H1 (cell line): ENCODE results near the gene GH1. TPM values are rescaled to one million over a fixed set of nuclear protein-coding genes. Genes with fewer than 3 reads are reported as not detected.
"Not testable (repeated sequence)": the region's sequence is repeated elsewhere in the genome, so short reads cannot be mapped to it uniquely, and the experiment has no call there.

Experiments
- CTCF ChIA-PET: fragments of 300-600 bp; sonication (Branson Sonifier 250); formaldehyde crosslinking; loops from one replicate; lab custom pipeline; 2021; ENCODE audit not compliant: partially characterized antibody; lab: Charles Lee
- POLR2A ChIA-PET: fragments of 300-600 bp; sonication (Branson Sonifier 250); formaldehyde crosslinking; loops from one replicate; lab custom pipeline; 2021; ENCODE audit warnings: inconsistent platforms; ENCODE audit not compliant: partially characterized antibody; lab: Charles Lee
- DNase-seq, 2 experiments: peaks; one replicate each; pipeline versions ENCODE4 v3.0.0 to v3.0.0-alpha.2; 2010 to 2022; ENCODE audit warnings: low spot score in 2 of 2, low read depth in 1 of 2, mixed read lengths in 1 of 2
- FAIRE-seq: peaks from 2 replicates; lab custom pipeline; 2011; peaks lifted over from hg19 to GRCh38; lab: Jason Lieb, UNC
- H2AFZ ChIP-seq: 2 replicates; pipeline ENCODE4 v1.8.1; 2012; ENCODE audit warnings: low read length, inconsistent platforms
- H2AK5ac ChIP-seq: 2 replicates; pipeline ENCODE4 v1.6.1; 2013; ENCODE audit warnings: low read depth, low read length
- H2BK120ac ChIP-seq: replicated peaks from 2 replicates; pipeline ENCODE3; 2013; ENCODE audit warnings: low read depth, low read length, inconsistent platforms
- H2BK12ac ChIP-seq: 2 replicates; pipeline ENCODE4 v1.6.1; 2013; ENCODE audit warnings: low read depth, low read length
- H2BK15ac ChIP-seq: 2 replicates; pipeline ENCODE4 v1.6.1; 2013; ENCODE audit warnings: low read length
- H2BK20ac ChIP-seq: 2 replicates; pipeline ENCODE4 v1.6.1; 2013; ENCODE audit warnings: low read length
- H2BK5ac ChIP-seq: 2 replicates; pipeline ENCODE4 v1.6.1; 2013; ENCODE audit warnings: low read depth, low read length
- H3K14ac ChIP-seq: 2 replicates; pipeline ENCODE4 v1.6.1; 2013; ENCODE audit warnings: inconsistent platforms; ENCODE audit not compliant: insufficient read length
- H3K18ac ChIP-seq: 2 replicates; pipeline ENCODE4 v1.6.1; 2013; ENCODE audit warnings: low read length; ENCODE audit errors: extremely low read depth
- H3K23ac ChIP-seq: 2 replicates; pipeline ENCODE4 v1.6.1; 2013; ENCODE audit warnings: inconsistent platforms; ENCODE audit not compliant: insufficient read length
- H3K23me2 ChIP-seq: 2 replicates; pipeline ENCODE4 v1.6.1; 2013; ENCODE audit warnings: low read depth, low read length
- H3K27ac ChIP-seq: 2 replicates; pipeline ENCODE4 v1.6.1; 2011; ENCODE audit warnings: low read depth, low read length, inconsistent platforms
- H3K27me3 ChIP-seq, 4 experiments: replicated peaks in 1 of 4; 1 replicate in 1 of 4; 2 replicates in 3 of 4; pipeline versions ENCODE4 v1.6.1 to v1.8.1; 2011 to 2013; ENCODE audit warnings: low read length in 3 of 4, mild to moderate bottlenecking in 3 of 4, inconsistent platforms in 2 of 4, mixed read lengths in 2 of 4, moderate library complexity in 1 of 4; ENCODE audit not compliant: control insufficient read depth in 3 of 4, insufficient read depth in 3 of 4; ENCODE audit errors: extremely low read depth in 1 of 4
- H3K36me3 ChIP-seq, 4 experiments: 2 replicates each; pipeline versions ENCODE4 v1.6.1 to v1.8.1; 2011 to 2013; ENCODE audit warnings: mild to moderate bottlenecking in 4 of 4, low read length in 3 of 4, moderate library complexity in 2 of 4, control low read depth in 1 of 4, inconsistent platforms in 1 of 4; ENCODE audit not compliant: insufficient read depth in 4 of 4, control insufficient read depth in 2 of 4
- H3K4ac ChIP-seq: replicated peaks from 2 replicates; pipeline ENCODE3; 2013; ENCODE audit warnings: low read length, low read depth, mixed read lengths, inconsistent platforms; ENCODE audit not compliant: insufficient read length
- H3K4me1 ChIP-seq, 4 experiments: replicated peaks in 1 of 4; 1 replicate in 1 of 4; 2 replicates in 3 of 4; pipeline versions ENCODE4 v1.6.1 to v1.8.1; 2011 to 2013; ENCODE audit warnings: low read length in 3 of 4, inconsistent platforms in 2 of 4, mixed read lengths in 1 of 4; ENCODE audit not compliant: insufficient read depth in 4 of 4, control insufficient read depth in 3 of 4
- H3K4me2 ChIP-seq, 2 experiments: 2 replicates each; pipeline versions ENCODE4 v1.6.1 to v1.8.1; 2011 to 2013; ENCODE audit warnings: low read depth in 2 of 2, low read length in 2 of 2, control low read depth in 1 of 2, inconsistent platforms in 1 of 2, mild to moderate bottlenecking in 1 of 2; ENCODE audit not compliant: insufficient read depth in 1 of 2
- H3K4me3 ChIP-seq, 4 experiments: fragments of 200-600, 300-600 bp in 1 of 4; sonication (generic), shearing (Covaris generic), sonication (Bioruptor Twin) in 1 of 4; 2 replicates each; pipeline versions ENCODE4 v1.5.1 to v1.8.1; 2011 to 2016; ENCODE audit warnings: low read length in 4 of 4, low read depth in 3 of 4, control low read depth in 2 of 4, inconsistent platforms in 2 of 4, mild to moderate bottlenecking in 2 of 4, mixed read lengths in 1 of 4, moderate library complexity in 1 of 4; ENCODE audit not compliant: insufficient read depth in 2 of 4; ENCODE audit errors: extremely low read depth in 1 of 4
- H3K56ac ChIP-seq: replicated peaks from 2 replicates; pipeline ENCODE3; 2013; ENCODE audit warnings: low read depth, mild to moderate bottlenecking, mixed read lengths, low read length, inconsistent platforms; ENCODE audit not compliant: insufficient read length
- H3K79me1 ChIP-seq: 2 replicates; pipeline ENCODE4 v1.6.1; 2013; ENCODE audit warnings: low read depth, low read length, control low read depth
- H3K79me2 ChIP-seq, 2 experiments: 2 replicates each; pipeline versions ENCODE4 v1.6.1 to v1.8.1; 2012 to 2013; ENCODE audit warnings: low read length in 2 of 2, mild to moderate bottlenecking in 2 of 2, inconsistent platforms in 1 of 2; ENCODE audit not compliant: insufficient read depth in 2 of 2, control insufficient read depth in 1 of 2
- H3K9ac ChIP-seq, 4 experiments: replicated peaks in 1 of 4; 1 replicate in 1 of 4; 2 replicates in 3 of 4; pipeline versions ENCODE4 v1.6.1 to v1.8.1; 2011 to 2013; ENCODE audit warnings: low read depth in 3 of 4, low read length in 3 of 4, control low read depth in 2 of 4, mild to moderate bottlenecking in 2 of 4, moderate library complexity in 2 of 4, inconsistent platforms in 1 of 4; ENCODE audit errors: extremely low read depth in 1 of 4
- H3K9me3 ChIP-seq, 2 experiments: 2 replicates each; pipeline versions ENCODE4 v1.6.1 to v1.8.1; 2012 to 2013; ENCODE audit warnings: mild to moderate bottlenecking in 2 of 2, moderate library complexity in 2 of 2, control low read depth in 1 of 2, inconsistent platforms in 1 of 2, low read depth in 1 of 2, low read length in 1 of 2, mixed read lengths in 1 of 2; ENCODE audit not compliant: insufficient read depth in 2 of 2
- H4K20me1 ChIP-seq, 2 experiments: replicated peaks in 1 of 2; 2 replicates each; pipeline versions ENCODE3 to v1.8.1; 2011 to 2013; ENCODE audit warnings: inconsistent platforms in 2 of 2, low read length in 2 of 2, mild to moderate bottlenecking in 1 of 2; ENCODE audit not compliant: insufficient read depth in 2 of 2, control insufficient read depth in 1 of 2
- H4K5ac ChIP-seq: 2 replicates; pipeline ENCODE4 v1.6.1; 2013; ENCODE audit warnings: low read length, low read depth, mixed read lengths, inconsistent platforms; ENCODE audit not compliant: insufficient read length
- H4K8ac ChIP-seq: 2 replicates; pipeline ENCODE4 v1.8.0; 2013; ENCODE audit warnings: mild to moderate bottlenecking, moderate library complexity, low read length, inconsistent platforms; ENCODE audit not compliant: insufficient read depth; ENCODE audit errors: extremely low read depth
- H4K91ac ChIP-seq: replicated peaks from 2 replicates; pipeline ENCODE3; 2013; ENCODE audit warnings: low read length, mixed read lengths, inconsistent platforms; ENCODE audit not compliant: insufficient read length
- WGBS, 2 experiments: shearing (Covaris generic) in 1 of 2; methylation state at CpG; one replicate each; pipeline versions ENCODE4 v1.1.6 to v1.1.7; 2013 to 2015; ENCODE audit warnings: low lambda C conversion rate in 2 of 2, mixed read lengths in 2 of 2, inconsistent platforms in 1 of 2, low coverage in 1 of 2, missing lambda C conversion rate in 1 of 2; ENCODE audit not compliant: insufficient replicate concordance in 2 of 2, insufficient coverage in 1 of 2, insufficient read length in 1 of 2; ENCODE audit errors: extremely low coverage in 1 of 2, missing lambda C conversion rate in 1 of 2; 5-methylcytosine and 5-hydroxymethylcytosine counted together
- polyA plus RNA-seq, 7 experiments: library from polyadenylated mRNA; depleted of rRNA in 3 of 7; stranded (reverse) in 5 of 7; unstranded in 2 of 7; fragments of >200 nt in 5 of 7; fragments of 200-250 nt in 2 of 7; gene quantifications; 1 replicate in 5 of 7; 2 replicates in 1 of 7; 4 replicates in 1 of 7; pipeline versions ENCODE4 v1.2.1 to v1.2.3, GENCODE V29; 2011 to 2013; ENCODE audit warnings: missing spikeins in 2 of 7, mixed read lengths in 2 of 7
- total RNA-seq: library from RNA; stranded (reverse); fragmentation: NEBNext Ultra II Directional; extraction: Animal tissue kit (Norgen Biotek cat#: 25700); gene quantifications from 2 replicates; pipeline ENCODE4 v1.2.1, GENCODE V29; 2021

GH1 gene
- total and polyA plus RNA-seq, 2 of the 8 experiments (the other 6 are each of a cell fraction or from before 2014, with no cell fraction given) = 0.41 TPM; not detected in 1

- H3K27me3 ChIP-seq, H3K4ac ChIP-seq, H2BK15ac ChIP-seq, H3K36me3 ChIP-seq, H3K79me1 ChIP-seq, H4K91ac ChIP-seq, H2AFZ ChIP-seq, H3K4me3 ChIP-seq, H2BK5ac ChIP-seq, H3K27ac ChIP-seq, H4K20me1 ChIP-seq, H2BK12ac ChIP-seq, H3K23ac ChIP-seq, H4K5ac ChIP-seq, H3K4me1 ChIP-seq, H3K56ac ChIP-seq, H3K9me3 ChIP-seq, H3K14ac ChIP-seq, H2BK120ac ChIP-seq, H3K18ac ChIP-seq, DNase-seq, H4K8ac ChIP-seq, H3K9ac ChIP-seq, H3K79me2 ChIP-seq, H2BK20ac ChIP-seq, FAIRE-seq, H3K23me2 ChIP-seq, H3K4me2 ChIP-seq, H2AK5ac ChIP-seq: not testable (repeated sequence)
- ChIA-PET POLR2A (interaction anchor here (1.3 to 2.5 kb wide), 2 partner anchors 11 to 25 kb away, joined by 3 to 13 read pairs; partner anchors contain the start of gene CD79B), CTCF (interaction anchor here (0.6 to 11.2 kb wide), 17 partner anchors 12 to 415 kb away, joined by 3 to 270 read pairs (median 25); partner anchors contain the start of genes CD79B and GH2)
- WGBS, 2 experiments = 96% methylated on average over 5 of the region's 5 CpGs; no CpG with 5 or more reads in 1 of the 2 experiments
Observed at GRCh38 chr17:63920779-63921178, 2.1 kb upstream of the GH1 start.

DNA sequence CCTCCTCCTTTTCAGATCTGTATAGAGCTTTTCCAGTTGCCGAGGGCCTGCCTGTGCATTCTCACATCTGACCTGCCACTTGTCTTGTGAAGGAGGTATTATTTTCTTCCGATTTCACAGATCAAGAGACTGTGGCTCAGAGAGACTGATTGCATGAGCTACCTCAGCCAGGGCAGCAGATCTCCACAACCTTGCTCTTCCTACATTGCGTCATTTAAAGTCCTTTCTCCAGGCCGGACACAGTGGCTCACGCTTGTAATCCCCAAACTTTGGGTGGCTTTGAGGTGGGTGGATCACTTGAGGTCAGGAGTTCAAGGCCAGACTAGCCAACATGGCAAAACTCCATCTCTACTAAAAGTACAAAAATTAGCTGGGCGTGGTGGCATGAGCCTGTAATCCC is 1.4 kb upstream of the GH1 start:
- H2BK20ac ChIP-seq, H3K56ac ChIP-seq, DNase-seq, H2AFZ ChIP-seq, H3K4me2 ChIP-seq, H2BK120ac ChIP-seq, H3K23me2 ChIP-seq, H3K27me3 ChIP-seq, H4K91ac ChIP-seq, H3K23ac ChIP-seq, H3K4ac ChIP-seq, H3K9ac ChIP-seq, H2BK12ac ChIP-seq, H3K27ac ChIP-seq, H4K8ac ChIP-seq, H4K20me1 ChIP-seq, H3K79me2 ChIP-seq, H2BK5ac ChIP-seq, H3K36me3 ChIP-seq, H3K4me1 ChIP-seq, H2BK15ac ChIP-seq, H2AK5ac ChIP-seq, H4K5ac ChIP-seq, H3K14ac ChIP-seq, H3K4me3 ChIP-seq, H3K18ac ChIP-seq, H3K9me3 ChIP-seq, FAIRE-seq, H3K79me1 ChIP-seq: not testable (repeated sequence)
- 93% methylated on average over 6 of the region's 6 CpGs; no CpG with 5 or more reads in 1 of the 2 experiments for WGBS, 2 experiments
- POLR2A ChIA-PET = interaction anchor here (1.0 to 2.5 kb wide), 5 partner anchors 12 to 226 kb away, joined by 3 to 13 read pairs (median 4); partner anchors contain the start of gene CD79B
- CTCF ChIA-PET = interaction anchor here (0.6 to 11.2 kb wide), 38 partner anchors 9 to 315 kb away, joined by 3 to 270 read pairs (median 12); partner anchors contain the start of genes CD79B, CSHL1, GH2 and PRR29
